Mesenchymal stem cell (in vitro differentiated cells and primary cell): Measurements from ENCODE around the gene ZNF212.

ENCODE experiments used
- DNase-seq: peaks from one replicate; pipeline ENCODE4 v3.0.0-alpha.2; 2013
- H2AFZ ChIP-seq: one replicate; pipeline ENCODE4 v1.6.1; 2013; ENCODE audit warnings: low read depth, mild to moderate bottlenecking, control low read depth, inconsistent platforms, low read length, moderate library complexity
- H2AK5ac ChIP-seq: 2 replicates; pipeline ENCODE4 v1.6.1; 2013; ENCODE audit warnings: low read length, moderate library complexity, mild to moderate bottlenecking, inconsistent platforms; ENCODE audit not compliant: severe bottlenecking
- H2BK120ac ChIP-seq: one replicate; pipeline ENCODE4 v1.6.1; 2013; ENCODE audit warnings: low read depth, mild to moderate bottlenecking, inconsistent platforms, low read length, moderate library complexity
- H2BK12ac ChIP-seq, 2 experiments: one replicate each; pipeline ENCODE4 v1.6.1; 2013; ENCODE audit warnings: inconsistent platforms in 2 of 2, low read length in 2 of 2, mild to moderate bottlenecking in 2 of 2, moderate library complexity in 2 of 2, control low read depth in 1 of 2
- H2BK15ac ChIP-seq: one replicate; pipeline ENCODE4 v1.6.1; 2013; ENCODE audit warnings: mild to moderate bottlenecking, low read depth, inconsistent platforms; ENCODE audit not compliant: poor library complexity, severe bottlenecking
- H2BK5ac ChIP-seq: 2 replicates; pipeline ENCODE4 v1.6.1; 2013; ENCODE audit warnings: low read depth, mild to moderate bottlenecking, low read length, control low read depth, inconsistent platforms; ENCODE audit not compliant: poor library complexity, severe bottlenecking
- H3K14ac ChIP-seq, 2 experiments: one replicate each; pipeline ENCODE4 v1.6.1; 2013; ENCODE audit warnings: inconsistent platforms in 2 of 2, low read length in 2 of 2, control low read depth in 1 of 2, mild to moderate bottlenecking in 1 of 2, moderate library complexity in 1 of 2
- H3K18ac ChIP-seq, 2 experiments: one replicate each; pipeline ENCODE4 v1.6.1; 2013; ENCODE audit warnings: inconsistent platforms in 2 of 2, low read length in 2 of 2, control low read depth in 1 of 2, low read depth in 1 of 2, mild to moderate bottlenecking in 1 of 2
- H3K23ac ChIP-seq, 2 experiments: one replicate each; pipeline ENCODE4 v1.6.1; 2013; ENCODE audit warnings: inconsistent platforms in 2 of 2, low read length in 2 of 2, mild to moderate bottlenecking in 2 of 2, moderate library complexity in 2 of 2, control low read depth in 1 of 2
- H3K27ac ChIP-seq: 2 replicates; pipeline ENCODE4 v1.5.1; 2013; ENCODE audit warnings: mild to moderate bottlenecking, moderate library complexity, low read length, control low read depth, inconsistent platforms; ENCODE audit not compliant: poor library complexity, severe bottlenecking
- H3K27me3 ChIP-seq, 2 experiments: 2 replicates each; pipeline versions ENCODE4 v1.6.1 to v1.7.0; 2013; ENCODE audit warnings: low read length in 2 of 2, mild to moderate bottlenecking in 2 of 2, moderate library complexity in 2 of 2, control low read depth in 1 of 2, inconsistent platforms in 1 of 2; ENCODE audit not compliant: control insufficient read depth in 1 of 2, insufficient read depth in 1 of 2
- H3K36me3 ChIP-seq, 2 experiments: 2 replicates each; pipeline versions ENCODE4 v1.6.1 to v1.7.0; 2013; ENCODE audit warnings: low read length in 2 of 2, control low read depth in 1 of 2, inconsistent platforms in 1 of 2, low read depth in 1 of 2, mild to moderate bottlenecking in 1 of 2; ENCODE audit not compliant: insufficient read depth in 2 of 2, control insufficient read depth in 1 of 2
- H3K4ac ChIP-seq, 2 experiments: one replicate each; pipeline ENCODE4 v1.6.1; 2013; ENCODE audit warnings: inconsistent platforms in 2 of 2, low read length in 2 of 2, mild to moderate bottlenecking in 2 of 2, moderate library complexity in 2 of 2, control low read depth in 1 of 2, low read depth in 1 of 2
- H3K4me1 ChIP-seq: 2 replicates; pipeline ENCODE4 v1.6.1; 2013; ENCODE audit warnings: low read depth, low read length, control low read depth; ENCODE audit not compliant: control insufficient read depth, insufficient read depth
- H3K4me2 ChIP-seq: 2 replicates; pipeline ENCODE4 v1.6.1; 2013; ENCODE audit warnings: low read length, mild to moderate bottlenecking, inconsistent platforms; ENCODE audit not compliant: poor library complexity, severe bottlenecking
- H3K4me3 ChIP-seq, 2 experiments: 2 replicates each; pipeline versions ENCODE4 v1.5.1 to v1.7.0; 2013; ENCODE audit warnings: low read length in 2 of 2, mild to moderate bottlenecking in 2 of 2, control low read depth in 1 of 2, low read depth in 1 of 2; ENCODE audit not compliant: insufficient read depth in 1 of 2
- H3K79me1 ChIP-seq: replicated peaks from 2 replicates; pipeline ENCODE4 v1.6.1; 2013; ENCODE audit warnings: mild to moderate bottlenecking, control low read depth, low read length, inconsistent platforms; ENCODE audit not compliant: poor library complexity, severe bottlenecking
- H3K9ac ChIP-seq: 2 replicates; pipeline ENCODE4 v1.7.0; 2013; ENCODE audit warnings: mild to moderate bottlenecking, low read length, moderate library complexity
- H3K9me3 ChIP-seq: 2 replicates; pipeline ENCODE4 v1.7.0; 2013; ENCODE audit warnings: mild to moderate bottlenecking, low read length; ENCODE audit not compliant: control insufficient read depth
- H4K8ac ChIP-seq: one replicate; pipeline ENCODE4 v1.6.1; 2013; ENCODE audit warnings: inconsistent platforms, mild to moderate bottlenecking, low read length, moderate library complexity
- H4K91ac ChIP-seq: one replicate; pipeline ENCODE4 v1.6.1; 2013; ENCODE audit warnings: mild to moderate bottlenecking, low read length, inconsistent platforms
- WGBS: methylation state at CpG from one replicate; pipeline ENCODE4 v1.1.7; 2013; ENCODE audit warnings: mixed read lengths; 5-methylcytosine and 5-hydroxymethylcytosine counted together

ZNF212 gene

DNA sequence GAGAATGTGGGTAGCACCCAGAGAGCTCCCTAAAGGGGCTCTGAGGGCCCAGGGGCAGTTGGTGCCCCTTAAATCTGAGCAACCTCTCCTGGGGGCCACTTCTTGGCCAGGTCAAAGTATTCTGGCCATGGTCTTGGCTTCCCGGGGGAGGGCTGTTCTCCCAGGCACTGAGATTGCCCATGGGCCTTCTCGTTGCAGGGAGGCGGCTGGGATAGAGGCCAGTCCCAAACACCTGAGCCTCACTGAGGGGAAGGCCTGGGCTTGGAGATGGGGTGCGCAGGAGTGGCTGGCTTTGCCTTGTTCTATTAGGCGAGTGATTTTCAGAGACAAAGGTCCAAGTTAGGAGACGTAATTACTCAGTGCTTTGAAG, 56.0 kb downstream of the ZNF212 start:
- Histone ChIP-seq H2BK120ac (no peak overlapping the region), H3K18ac (no peak overlapping the region), H3K14ac (no peak overlapping the region), H3K79me1 (peaks cover 2% of the 10 kb centered on the region), H3K4ac (no peak overlapping the region), H3K23ac (no peak overlapping the region), H3K4me3 (no peak overlapping the region), H3K27me3 (no peaks in the 10 kb centered on the region), H4K91ac (no peak overlapping the region), H2BK15ac (no peak overlapping the region), H3K36me3 (peaks cover 43 to 63% of the 10 kb centered on the region in 2 experiments), H3K9me3 (no peaks in the 10 kb centered on the region), H3K27ac (no peak overlapping the region), H3K4me1 (peaks cover 3% of the 10 kb centered on the region), H2AFZ (no peak overlapping the region), H2BK5ac (no peak overlapping the region), H3K4me2 (no peak overlapping the region), H4K8ac (no peak overlapping the region), H2BK12ac (no peak overlapping the region), H2AK5ac (no peak overlapping the region), H3K9ac (no peak overlapping the region)
- 92% methylated on average over 6 of the region's 6 CpGs for WGBS
- DNase-seq, result no peak

DNA sequence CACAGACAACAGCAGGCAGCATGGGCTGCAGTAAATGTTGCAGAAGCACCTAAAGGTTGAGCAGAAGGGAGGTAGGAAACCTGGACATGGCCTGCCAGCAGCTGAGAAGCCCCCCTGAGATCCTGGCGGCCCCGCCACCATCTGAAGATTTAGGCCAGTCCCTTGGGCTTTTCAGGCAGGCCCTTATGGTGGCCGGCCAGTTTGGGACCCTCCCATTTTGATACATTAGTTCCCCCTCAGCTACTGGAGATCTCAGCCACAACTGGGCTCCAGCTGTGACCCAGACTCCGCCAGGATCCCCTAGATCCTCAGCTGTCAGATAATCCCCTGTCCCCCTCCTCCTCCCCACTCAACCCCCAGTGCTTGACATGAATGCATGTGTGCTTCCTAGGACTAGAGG, 56.9 kb downstream of the ZNF212 start:
- Histone ChIP-seq H3K4ac (no peak overlapping the region), H2AK5ac (no peak overlapping the region), H3K36me3 (peaks cover 38 to 61% of the 10 kb centered on the region in 2 experiments), H3K27me3 (no peaks in the 10 kb centered on the region), H4K91ac (no peak overlapping the region), H2BK15ac (no peak overlapping the region), H3K4me3 (no peak overlapping the region), H3K9ac (no peak overlapping the region), H3K18ac (no peak overlapping the region), H2BK12ac (no peak overlapping the region), H2BK5ac (no peak overlapping the region), H2BK120ac (no peak overlapping the region), H3K27ac (no peak overlapping the region), H2AFZ (no peak overlapping the region), H4K8ac (no peak overlapping the region), H3K9me3 (no peaks in the 10 kb centered on the region), H3K79me1 (peaks cover 2% of the 10 kb centered on the region), H3K23ac (no peak overlapping the region), H3K4me2 (no peak overlapping the region), H3K14ac (no peak overlapping the region), H3K4me1 (peaks cover 3% of the 10 kb centered on the region)
- DNase-seq, result no peak
- 90% methylated on average over 4 of the region's 4 CpGs for WGBS

DNA sequence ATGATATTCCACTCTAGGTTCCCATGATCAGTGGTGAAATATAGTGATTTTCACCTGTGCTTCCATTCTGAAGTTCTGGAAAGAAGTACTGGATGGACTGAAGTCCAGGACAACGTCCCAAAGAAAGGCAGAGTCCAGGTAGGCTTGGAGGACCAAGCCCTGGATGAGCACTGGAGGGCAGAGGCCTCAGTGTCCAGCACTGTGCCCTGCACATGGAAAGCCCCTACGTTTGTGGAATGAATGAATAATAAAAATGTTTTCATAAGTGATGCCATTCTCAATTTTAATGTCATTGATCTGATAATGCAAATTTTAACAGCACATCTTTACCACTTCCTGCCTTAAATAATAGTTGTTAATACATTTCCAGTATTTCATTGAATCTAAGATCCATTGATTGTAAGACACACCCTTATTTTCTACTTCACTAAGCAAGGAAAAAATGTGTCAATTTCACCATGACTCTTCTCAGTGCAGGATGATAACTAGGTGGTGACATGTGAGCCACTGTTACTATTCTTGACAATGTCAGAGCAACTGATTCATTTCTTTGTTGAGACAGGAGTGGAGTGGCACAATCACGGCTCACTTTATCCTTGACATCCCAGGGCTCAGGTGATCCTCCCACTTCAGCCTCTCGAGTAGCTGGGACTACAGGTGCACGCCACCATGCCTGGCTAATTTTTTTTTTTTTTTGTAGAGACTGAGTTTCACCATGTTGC, 57.7 kb downstream of the ZNF212 start:
- H2BK12ac ChIP-seq, result no peak overlapping the region
- no peak overlapping the region for H4K8ac ChIP-seq
- no peak overlapping the region for H2BK15ac ChIP-seq
- no peak overlapping the region for H4K91ac ChIP-seq
- H3K4me2 ChIP-seq, result no peak overlapping the region
- H2AK5ac ChIP-seq, result no peak overlapping the region
- peaks cover 3% of the 10 kb centered on the region for H3K4me1 ChIP-seq
- no peaks in the 10 kb centered on the region for H3K27me3 ChIP-seq
- H2BK5ac ChIP-seq, result no peak overlapping the region
- no peak overlapping the region for H3K18ac ChIP-seq
- H3K27ac ChIP-seq, result no peak overlapping the region
- peaks cover 38 to 53% of the 10 kb centered on the region in 2 experiments for H3K36me3 ChIP-seq
- H3K79me1 ChIP-seq, result peaks cover 2% of the 10 kb centered on the region
- no peaks in the 10 kb centered on the region for H3K9me3 ChIP-seq
- no peak overlapping the region for H3K4ac ChIP-seq
- H2BK120ac ChIP-seq, result no peak overlapping the region
- no peak overlapping the region for H2AFZ ChIP-seq
- H3K9ac ChIP-seq, result no peak overlapping the region
- H3K4me3 ChIP-seq, result no peak overlapping the region
- H3K14ac ChIP-seq, result no peak overlapping the region
- no peak for DNase-seq
- 74% methylated on average over 4 of the region's 5 CpGs for WGBS
- no peak overlapping the region for H3K23ac ChIP-seq

DNA sequence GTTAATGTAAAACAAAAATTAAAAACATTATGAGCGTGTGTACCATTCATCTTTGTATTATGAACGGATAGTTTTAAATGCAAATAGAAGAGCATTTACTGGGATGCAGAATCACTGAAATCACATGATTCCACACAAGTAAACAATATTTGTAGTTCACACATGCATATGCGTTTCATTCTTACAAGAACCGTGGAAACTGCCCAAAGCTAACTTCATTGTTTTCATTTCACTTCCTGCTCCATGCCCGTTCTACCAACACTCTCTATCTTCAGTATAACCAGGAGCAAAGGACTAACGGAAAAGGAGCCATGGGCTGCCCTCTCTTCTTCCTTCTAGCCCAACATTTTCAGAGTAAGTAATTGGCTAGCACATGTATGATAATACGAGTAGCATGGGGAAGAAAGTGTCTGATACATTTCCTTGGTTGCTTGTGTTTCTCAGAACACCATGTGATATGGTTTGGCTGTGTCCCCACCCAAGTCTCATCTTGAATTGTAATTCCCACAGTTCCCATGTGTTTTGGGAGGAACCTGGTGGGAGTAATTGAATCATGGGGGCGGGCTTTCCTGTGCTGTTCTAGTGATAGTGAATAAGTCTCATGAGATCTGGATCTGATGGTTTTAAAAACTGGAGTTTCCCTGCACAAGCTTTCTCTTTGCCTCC, 61.3 kb downstream of the ZNF212 start:
- WGBS, result 80% methylated on average over 6 of the region's 8 CpGs
- H3K9ac ChIP-seq, result no peak overlapping the region

More for the DNA sequence above, 61.3 kb downstream of the ZNF212 start:
- Histone ChIP-seq H2AFZ (no peak overlapping the region), H3K4me2 (no peak overlapping the region), H3K14ac (no peak overlapping the region), H2BK120ac (no peak overlapping the region), H2BK12ac (no peak overlapping the region), H2BK5ac (no peak overlapping the region), H3K4me1 (no peaks in the 10 kb centered on the region), H2BK15ac (no peak overlapping the region), H3K36me3 (peaks cover 8 to 21% of the 10 kb centered on the region in 2 experiments), H3K4me3 (no peak overlapping the region), H3K27ac (no peak overlapping the region), H3K27me3 (no peaks in the 10 kb centered on the region), H3K18ac (no peak overlapping the region), H4K91ac (no peak overlapping the region), H2AK5ac (no peak overlapping the region), H3K23ac (no peak overlapping the region), H4K8ac (no peak overlapping the region), H3K9me3 (no peaks in the 10 kb centered on the region), H3K79me1 (no peaks in the 10 kb centered on the region), H3K4ac (no peak overlapping the region)
- no peak for DNase-seq
